Hematopoietic multipotent progenitor cell treated with erythropoietin and hydrocortisone succinate and interleukin-3 and kit ligand, for 6 days (in vitro differentiated cells): ENCODE data around the gene WFS1.

Experiments
- DNase-seq: peaks from one replicate; pipeline ENCODE4 v3.0.0-alpha.2; 2015

Gene WFS1

GRCh38 chr4:6301732-6302442, 32.2 kb downstream of the WFS1 start:
- DNase-seq, result no peak

- no peak for DNase-seq
These were observed 33.2 kb downstream of the WFS1 start for GRCh38 chr4:6302869-6303268.

GRCh38 chr4:6303943-6304342, 34.3 kb downstream of the WFS1 start:
- DNase-seq, result no peak

GRCh38 chr4:6306299-6306698, 36.6 kb downstream of the WFS1 start:
- no peak for DNase-seq

GRCh38 chr4:6307230-6307629, 37.6 kb downstream of the WFS1 start:
- DNase-seq, result no peak

- no peak for DNase-seq
These were observed 38.2 kb downstream of the WFS1 start for GRCh38 chr4:6307891-6308290.

- no peak for DNase-seq
These were observed 39.4 kb downstream of the WFS1 start for GRCh38 chr4:6308899-6309643.

- no peak for DNase-seq
These were observed 40.1 kb downstream of the WFS1 start for GRCh38 chr4:6309777-6310176.

- DNase-seq, result no peak
These were observed 43.6 kb downstream of the WFS1 start for GRCh38 chr4:6313216-6313615.

GRCh38 chr4:6316461-6317003, 46.9 kb downstream of the WFS1 start:
- DNase-seq, result no peak

- DNase-seq, result no peak
These were observed 48.6 kb downstream of the WFS1 start for GRCh38 chr4:6318206-6318605.

- DNase-seq, result no peak
These were observed 50.0 kb downstream of the WFS1 start for GRCh38 chr4:6319530-6320150.

- DNase-seq, result no peak
These were observed 51.0 kb downstream of the WFS1 start for GRCh38 chr4:6320663-6321062.

- no peak for DNase-seq
These were observed 51.7 kb downstream of the WFS1 start for GRCh38 chr4:6321361-6321760.

GRCh38 chr4:6322067-6322760, 52.6 kb downstream of the WFS1 start:
- no peak for DNase-seq

GRCh38 chr4:6322761-6323566, 53.3 kb downstream of the WFS1 start:
- DNase-seq, result no peak

- DNase-seq, result no peak
These were observed 54.9 kb downstream of the WFS1 start for GRCh38 chr4:6324461-6324998.

GRCh38 chr4:6324999-6325787, 55.5 kb downstream of the WFS1 start:
- peak; percentile 16 for DNase-seq

GRCh38 chr4:6325788-6326290, 56.2 kb downstream of the WFS1 start:
- DNase-seq, result no peak

GRCh38 chr4:6326312-6327060, 56.8 kb downstream of the WFS1 start:
- DNase-seq, result no peak
